ENCODE results near the gene TEKT2.

TEKT2 gene

DNA sequence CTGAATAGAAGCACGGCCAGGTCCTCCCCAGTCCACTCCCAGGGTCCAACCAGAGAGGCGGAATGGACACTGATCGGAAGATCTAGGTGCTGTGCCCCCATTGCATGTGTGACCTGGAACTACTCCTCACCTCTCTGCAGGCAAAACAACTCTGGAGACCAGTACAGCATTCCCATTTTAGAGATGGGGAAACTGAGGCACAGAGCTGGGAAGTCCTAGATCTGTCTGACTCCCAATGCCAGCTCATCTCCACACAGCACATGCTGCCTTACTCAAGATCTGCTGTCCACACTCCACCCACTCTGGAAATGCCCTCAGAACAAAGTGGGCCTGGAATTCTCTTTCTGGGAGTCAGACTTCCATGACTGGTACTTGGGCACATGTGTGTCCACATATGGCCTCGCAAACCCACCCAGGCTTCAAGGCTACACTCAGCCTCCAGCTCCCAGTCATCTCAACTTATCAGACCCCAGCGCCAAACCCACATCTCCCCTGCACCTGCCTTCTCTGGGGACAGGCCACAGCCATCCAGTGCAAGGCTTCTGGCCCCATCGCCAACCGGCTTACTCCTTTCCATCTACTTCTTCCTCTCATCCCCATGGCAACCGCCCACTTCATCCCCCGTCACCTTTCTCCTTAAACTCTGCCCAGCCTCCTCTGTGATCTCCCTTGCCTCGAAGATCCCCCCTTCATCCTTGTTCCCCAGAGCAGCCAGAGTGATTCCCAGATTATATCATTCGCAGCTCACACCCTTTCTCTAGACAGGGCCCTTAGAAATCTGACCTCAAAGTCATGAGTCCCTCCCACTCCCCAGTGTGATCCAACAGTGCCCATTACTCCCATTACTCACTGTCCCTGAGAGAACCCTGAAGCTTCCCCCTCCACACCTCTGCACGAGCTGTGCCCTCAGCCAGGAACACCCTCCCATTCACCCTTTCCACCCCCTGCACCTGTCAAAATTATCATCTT, 38.5 kb downstream of the TEKT2 start:
- Histone ChIP-seq H3K9me3 (ENCODE audit: control insufficient read depth, low read length) (no peaks in the 10 kb centered on the region), H3K4me1 (ENCODE audit: control insufficient read depth, insufficient read depth, low read length, poor library complexity, severe bottlenecking) (no peaks in the 10 kb centered on the region), H3K36me3 (ENCODE audit: control insufficient read depth, insufficient read depth, low read length) (no peaks in the 10 kb centered on the region), H3K27ac (ENCODE audit: low read depth, low read length, severe bottlenecking) (no peak overlapping the region), H3K4me3 (ENCODE audit: extremely low read depth, insufficient read depth, low read length, poor library complexity, severe bottlenecking) (no peak overlapping the region)
- 79 to 88% methylated on average over 9 to 11 of the region's 12 CpGs for WGBS, 2 experiments (ENCODE audit: insufficient coverage in 2 of 2)

DNA sequence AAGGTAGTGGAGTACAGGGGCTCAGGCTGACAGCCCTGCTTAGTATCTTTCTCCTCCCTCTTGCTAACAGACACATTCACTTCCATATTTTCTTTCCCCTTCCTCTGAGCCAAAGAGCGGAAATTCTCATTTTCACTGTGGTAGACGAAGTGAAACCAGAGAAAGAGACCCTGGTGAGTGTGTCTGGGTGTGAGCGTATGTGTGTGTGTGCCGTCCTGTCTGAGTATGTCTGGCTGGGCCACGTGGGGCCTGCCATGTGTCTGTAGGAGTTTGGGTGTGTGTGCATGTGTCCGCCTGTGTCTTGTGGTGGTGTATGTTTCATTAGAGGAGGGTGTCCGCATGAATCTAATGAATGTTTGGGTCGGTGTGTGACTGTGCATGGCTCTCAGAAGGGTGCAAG, 39.5 kb downstream of the TEKT2 start:
- WGBS, 2 experiments (ENCODE audit: insufficient coverage in 2 of 2), result 81 to 100% methylated on average over 3 to 6 of the region's 8 CpGs
- no peak overlapping the region for H3K4me3 ChIP-seq (ENCODE audit: extremely low read depth, insufficient read depth, low read length, poor library complexity, severe bottlenecking)
- H3K27ac ChIP-seq (ENCODE audit: low read depth, low read length, severe bottlenecking), result no peak overlapping the region
- no peaks in the 10 kb centered on the region for H3K36me3 ChIP-seq (ENCODE audit: control insufficient read depth, insufficient read depth, low read length)
- H3K4me1 ChIP-seq (ENCODE audit: control insufficient read depth, insufficient read depth, low read length, poor library complexity, severe bottlenecking), result no peaks in the 10 kb centered on the region
- no peaks in the 10 kb centered on the region for H3K9me3 ChIP-seq (ENCODE audit: control insufficient read depth, low read length)

DNA sequence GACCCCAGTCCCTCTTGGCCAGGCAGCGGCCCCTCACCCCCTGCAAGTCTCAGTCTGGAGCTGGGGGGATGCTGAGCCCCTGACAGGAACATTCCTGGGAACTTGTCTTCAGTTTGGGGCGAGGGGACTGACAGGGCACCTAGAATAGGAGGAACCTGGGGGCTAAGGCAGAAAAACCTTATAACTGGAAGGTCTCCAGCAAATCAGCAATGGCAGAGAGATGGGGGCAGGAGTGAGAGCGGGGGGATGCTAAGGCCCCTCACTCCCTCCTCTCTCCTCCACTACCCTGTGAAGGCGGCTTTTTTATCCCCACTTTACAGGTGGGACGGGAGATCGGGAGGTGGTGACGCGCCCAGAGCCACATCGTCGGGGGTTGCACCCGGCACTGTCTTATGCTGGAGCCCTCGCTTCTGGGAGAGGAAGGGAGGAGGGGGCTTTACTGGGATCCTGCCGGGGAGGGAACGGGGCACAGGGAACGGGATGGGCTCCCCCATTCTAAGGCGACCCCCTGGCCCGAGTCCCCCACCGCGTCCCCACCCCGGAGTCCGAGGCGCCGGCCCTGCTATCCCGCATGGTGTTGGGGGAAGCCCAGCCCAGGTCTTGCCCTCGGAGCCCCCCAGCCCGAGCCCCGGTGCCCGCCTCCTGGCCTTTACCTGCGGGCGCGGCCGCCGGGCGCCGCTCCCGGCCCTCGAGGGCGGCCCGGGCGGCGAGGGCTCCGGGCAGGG, 40.7 kb downstream of the TEKT2 start:
- Histone ChIP-seq H3K27ac (ENCODE audit: low read depth, low read length, severe bottlenecking) (no peak overlapping the region), H3K36me3 (ENCODE audit: control insufficient read depth, insufficient read depth, low read length) (no peaks in the 10 kb centered on the region), H3K9me3 (ENCODE audit: control insufficient read depth, low read length) (no peaks in the 10 kb centered on the region), H3K4me1 (ENCODE audit: control insufficient read depth, insufficient read depth, low read length, poor library complexity, severe bottlenecking) (no peaks in the 10 kb centered on the region), H3K4me3 (ENCODE audit: extremely low read depth, insufficient read depth, low read length, poor library complexity, severe bottlenecking) (no peak overlapping the region)
- WGBS, 2 experiments (ENCODE audit: insufficient coverage in 2 of 2), result 16 to 21% methylated on average over 28 to 30 of the region's 42 CpGs

DNA sequence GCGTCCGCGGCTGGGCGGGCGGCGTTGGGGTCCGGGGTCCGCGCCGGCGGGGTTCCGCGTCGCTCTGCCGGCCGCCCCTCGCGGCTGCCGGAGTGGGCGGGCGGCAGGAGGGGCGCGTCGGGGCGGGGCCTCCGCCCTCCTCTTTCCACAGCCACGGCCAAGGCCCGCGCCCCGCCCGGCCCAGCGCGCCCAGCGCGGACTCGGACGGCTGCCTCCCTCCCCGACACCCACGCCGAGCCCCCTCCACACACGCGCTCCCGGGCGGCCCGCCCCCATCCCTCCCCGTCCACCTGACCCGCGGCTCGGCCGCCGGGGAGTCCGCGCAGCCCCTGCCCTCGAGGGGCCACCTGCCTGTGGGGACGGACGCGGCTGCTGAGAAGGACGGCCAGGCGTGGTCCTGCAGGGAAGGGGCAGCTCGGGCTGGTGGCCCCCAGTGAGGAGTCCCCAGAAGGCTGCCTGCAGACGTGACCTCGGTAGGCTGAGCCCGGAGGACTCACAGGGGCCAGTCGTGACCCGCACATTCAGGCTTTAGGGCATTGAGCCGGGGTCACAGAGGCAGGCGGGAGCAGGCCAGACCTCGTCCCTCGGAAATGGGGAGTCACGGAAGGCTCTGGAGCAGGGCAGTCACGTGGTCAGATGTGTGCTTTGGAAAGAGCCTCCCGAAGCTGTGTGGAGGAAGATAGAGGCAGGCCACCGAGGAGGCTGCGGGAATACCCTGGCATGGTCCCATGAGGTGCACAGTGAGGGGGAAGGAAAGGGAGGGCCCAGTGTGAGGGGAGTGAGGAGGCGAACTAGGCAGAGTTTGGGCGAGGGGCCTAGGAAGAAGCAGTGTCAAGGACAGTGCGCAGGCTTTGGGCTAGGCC, 41.5 kb downstream of the TEKT2 start, which contains the start of gene COL8A2:
Gene COL8A2 (minus strand): TSS at position 94 of the 863 bp plus-strand sequence. CDS start 24,980 bp downstream, outside the sequence.
- Histone ChIP-seq H3K4me3 (ENCODE audit: extremely low read depth, insufficient read depth, low read length, poor library complexity, severe bottlenecking) (peak within 1 kb of the TSS; percentile 16), H3K9me3 (ENCODE audit: control insufficient read depth, low read length) (no peaks in the 10 kb centered on the region), H3K4me1 (ENCODE audit: control insufficient read depth, insufficient read depth, low read length, poor library complexity, severe bottlenecking) (no peaks in the 10 kb centered on the region), H3K27ac (ENCODE audit: low read depth, low read length, severe bottlenecking) (no peak within 1 kb of the TSS), H3K36me3 (ENCODE audit: control insufficient read depth, insufficient read depth, low read length) (no peaks in the 10 kb centered on the region)
- WGBS, 2 experiments (ENCODE audit: insufficient coverage in 2 of 2), result 28 to 49% methylated on average over 31 to 54 of the region's 77 CpGs

DNA sequence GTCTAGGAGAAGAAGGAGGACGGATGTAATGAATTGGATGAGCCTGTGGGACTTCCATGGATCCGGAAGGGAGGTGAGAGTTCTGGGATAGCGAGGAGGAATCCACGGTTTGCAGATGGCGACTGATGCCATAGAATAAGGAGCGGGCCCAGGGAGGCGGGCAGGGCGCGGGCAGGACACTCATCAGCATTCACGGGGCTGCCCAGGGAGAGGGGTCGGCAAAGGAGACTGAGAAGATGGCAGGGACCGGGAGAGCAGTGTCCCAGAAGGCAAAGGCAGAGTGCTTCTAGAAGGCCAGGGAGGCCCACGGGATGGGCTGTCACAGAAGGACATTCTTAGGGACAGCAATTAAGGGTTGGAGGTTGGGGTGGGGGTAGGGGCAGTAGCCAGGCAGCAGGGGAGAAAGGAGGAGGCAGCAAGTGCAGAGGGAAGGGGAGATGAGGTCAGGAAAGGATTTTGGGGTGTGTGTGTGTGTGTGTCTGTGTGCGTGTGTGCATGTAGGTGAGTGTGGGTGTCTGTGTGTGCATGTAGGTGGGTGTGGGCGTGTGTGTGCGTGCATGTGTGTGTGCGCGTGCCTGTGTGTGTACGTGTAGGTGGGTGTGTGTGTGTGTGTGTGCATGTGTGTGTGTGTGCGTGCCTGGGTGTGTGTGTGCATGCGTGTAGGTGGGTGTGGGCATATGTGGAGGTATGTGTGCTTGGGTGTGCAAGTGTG, 42.3 kb downstream of the TEKT2 start:
- no peaks in the 10 kb centered on the region for H3K9me3 ChIP-seq (ENCODE audit: control insufficient read depth, low read length)
- no peaks in the 10 kb centered on the region for H3K36me3 ChIP-seq (ENCODE audit: control insufficient read depth, insufficient read depth, low read length)
- WGBS, 2 experiments (ENCODE audit: insufficient coverage in 2 of 2), result 75 to 80% methylated on average over 18 to 21 of the region's 21 CpGs
- no peak overlapping the region for H3K27ac ChIP-seq (ENCODE audit: low read depth, low read length, severe bottlenecking)
- no peaks in the 10 kb centered on the region for H3K4me1 ChIP-seq (ENCODE audit: control insufficient read depth, insufficient read depth, low read length, poor library complexity, severe bottlenecking)
- no peak overlapping the region for H3K4me3 ChIP-seq (ENCODE audit: extremely low read depth, insufficient read depth, low read length, poor library complexity, severe bottlenecking)

DNA sequence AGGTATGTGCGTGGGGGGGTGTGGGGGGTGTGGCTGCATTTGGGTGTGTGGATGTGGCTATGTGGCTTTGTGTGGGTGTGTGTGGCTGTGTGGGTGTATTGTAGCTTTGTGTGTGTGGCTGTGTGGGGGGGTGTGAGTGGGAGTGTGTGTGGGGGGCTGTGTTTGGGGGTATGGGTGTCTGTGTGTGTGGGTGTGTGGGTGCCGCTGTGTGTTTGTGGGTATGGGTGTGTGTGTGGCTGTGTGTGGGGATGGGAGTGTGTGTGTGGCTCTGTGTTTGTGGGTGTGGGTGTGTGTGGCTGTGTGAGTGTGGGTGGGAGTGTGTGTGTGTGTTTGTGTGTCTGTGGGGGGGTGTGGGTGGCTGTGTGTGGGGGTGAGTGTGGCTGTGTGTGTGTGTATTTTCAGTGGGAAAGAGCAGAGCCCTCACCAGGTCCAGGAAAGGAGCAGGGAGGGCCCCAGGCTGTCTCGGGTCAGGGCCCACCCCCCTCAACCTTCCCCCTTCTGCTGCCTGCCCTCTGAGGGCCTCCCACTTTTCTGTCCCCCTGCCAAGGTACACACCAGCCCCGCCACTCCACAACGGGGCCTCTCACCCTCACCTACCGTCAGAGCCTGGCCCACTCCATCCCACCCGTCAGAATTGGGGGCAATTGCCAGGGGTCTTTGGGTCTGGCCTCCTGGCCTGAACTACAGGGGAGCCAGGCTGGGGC, 43.1 kb downstream of the TEKT2 start:
- no peaks in the 10 kb centered on the region for H3K9me3 ChIP-seq (ENCODE audit: control insufficient read depth, low read length)
- WGBS, 2 experiments (ENCODE audit: insufficient coverage in 2 of 2), result 93 to 100% methylated on average over 2 to 4 of the region's 7 CpGs

DNA sequence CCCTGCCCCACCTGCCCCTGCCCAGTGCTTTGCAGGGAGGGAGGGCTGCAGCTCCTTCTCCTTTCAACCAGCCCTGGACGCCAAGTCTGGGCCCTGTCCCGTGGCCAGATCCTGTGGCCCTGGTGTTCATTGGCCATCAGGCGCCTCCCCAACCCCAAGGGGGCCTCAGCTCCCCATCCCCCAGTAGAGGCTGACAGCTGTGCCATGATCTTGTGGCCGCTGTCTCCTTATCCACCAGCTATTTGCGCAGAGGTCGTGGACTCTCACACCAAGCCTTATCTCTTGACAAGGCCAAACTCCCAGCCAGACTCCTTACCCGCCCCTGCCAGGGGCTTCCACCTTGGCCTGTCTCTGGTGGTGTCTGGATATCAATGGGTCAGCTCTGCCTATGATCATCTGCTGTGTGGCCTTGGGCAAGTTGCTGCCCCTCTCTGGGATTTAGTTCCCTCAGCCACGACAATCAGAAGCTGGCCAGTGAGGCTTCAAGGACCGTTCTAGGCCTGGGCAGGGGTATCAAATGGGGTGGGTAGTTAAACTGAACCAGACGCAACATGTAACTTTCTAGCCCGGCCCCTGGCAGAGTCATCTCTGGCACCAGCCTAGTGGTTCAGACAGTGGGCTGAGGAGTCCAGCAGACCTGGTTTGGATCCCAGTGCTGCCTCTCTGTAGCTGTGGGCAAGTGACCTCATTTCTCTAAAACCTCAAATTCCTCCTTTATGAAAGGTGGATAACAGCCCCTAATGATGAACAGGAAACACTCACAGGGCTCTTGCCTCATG, 44.4 kb downstream of the TEKT2 start:
- no peaks in the 10 kb centered on the region for H3K4me1 ChIP-seq (ENCODE audit: control insufficient read depth, insufficient read depth, low read length, poor library complexity, severe bottlenecking)
- no peak overlapping the region for H3K4me3 ChIP-seq (ENCODE audit: extremely low read depth, insufficient read depth, low read length, poor library complexity, severe bottlenecking)
- H3K36me3 ChIP-seq (ENCODE audit: control insufficient read depth, insufficient read depth, low read length), result no peaks in the 10 kb centered on the region
- no peak overlapping the region for H3K27ac ChIP-seq (ENCODE audit: low read depth, low read length, severe bottlenecking)
- WGBS, 2 experiments (ENCODE audit: insufficient coverage in 2 of 2), result 87 to 93% methylated on average over 10 of the region's 11 CpGs
- H3K9me3 ChIP-seq (ENCODE audit: control insufficient read depth, low read length), result no peaks in the 10 kb centered on the region

More for the DNA sequence above, 43.1 kb downstream of the TEKT2 start:
- Histone ChIP-seq H3K36me3 (ENCODE audit: control insufficient read depth, insufficient read depth, low read length) (no peaks in the 10 kb centered on the region), H3K27ac (ENCODE audit: low read depth, low read length, severe bottlenecking) (no peak overlapping the region), H3K4me1 (ENCODE audit: control insufficient read depth, insufficient read depth, low read length, poor library complexity, severe bottlenecking) (no peaks in the 10 kb centered on the region), H3K4me3 (ENCODE audit: extremely low read depth, insufficient read depth, low read length, poor library complexity, severe bottlenecking) (no peak overlapping the region)

DNA sequence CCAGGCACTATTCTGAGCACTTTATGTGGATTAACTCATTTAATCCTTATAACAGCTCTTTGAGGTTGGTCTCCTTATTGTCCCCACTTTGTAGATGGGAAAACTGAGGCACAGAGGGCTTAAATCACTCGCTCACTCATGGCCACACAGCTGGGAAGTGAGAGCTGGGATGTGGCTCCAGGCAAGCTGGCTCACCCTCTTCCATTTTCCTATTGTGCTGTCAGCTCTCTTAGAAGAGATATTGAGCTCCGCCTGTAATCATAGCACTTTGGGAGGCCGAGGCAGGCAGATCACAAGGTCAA, 45.0 kb downstream of the TEKT2 start:
- no peaks in the 10 kb centered on the region for H3K36me3 ChIP-seq (ENCODE audit: control insufficient read depth, insufficient read depth, low read length)
- H3K9me3 ChIP-seq (ENCODE audit: control insufficient read depth, low read length), result no peaks in the 10 kb centered on the region
- WGBS, 2 experiments (ENCODE audit: insufficient coverage in 2 of 2), result 91 to 93% methylated on average over 3 of the region's 3 CpGs
- no peak overlapping the region for H3K27ac ChIP-seq (ENCODE audit: low read depth, low read length, severe bottlenecking)
- no peak overlapping the region for H3K4me3 ChIP-seq (ENCODE audit: extremely low read depth, insufficient read depth, low read length, poor library complexity, severe bottlenecking)
- H3K4me1 ChIP-seq (ENCODE audit: control insufficient read depth, insufficient read depth, low read length, poor library complexity, severe bottlenecking), result peaks cover 5% of the 10 kb centered on the region

DNA sequence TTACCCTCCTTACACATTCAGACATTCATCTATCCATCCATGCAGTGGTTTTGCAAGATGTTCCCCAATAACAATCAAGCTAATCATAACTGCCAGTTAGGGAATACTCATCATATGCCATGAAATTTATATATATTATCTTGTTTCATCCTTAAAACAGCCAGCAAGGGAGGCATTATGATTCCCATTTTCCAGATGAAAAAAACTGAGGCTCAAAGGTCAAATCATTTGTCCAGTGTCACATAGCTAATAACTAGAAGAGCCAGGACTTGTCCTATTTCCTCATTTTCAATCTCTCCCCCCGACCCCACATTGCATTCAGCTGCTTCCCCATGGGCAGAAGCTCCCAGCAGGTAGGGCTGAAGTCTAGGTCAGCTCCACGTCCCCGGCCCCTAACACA, 48.1 kb downstream of the TEKT2 start:
- Histone ChIP-seq H3K9me3 (ENCODE audit: control insufficient read depth, low read length) (no peaks in the 10 kb centered on the region), H3K4me3 (ENCODE audit: extremely low read depth, insufficient read depth, low read length, poor library complexity, severe bottlenecking) (no peak overlapping the region), H3K36me3 (ENCODE audit: control insufficient read depth, insufficient read depth, low read length) (peaks cover 12% of the 10 kb centered on the region), H3K27ac (ENCODE audit: low read depth, low read length, severe bottlenecking) (no peak overlapping the region), H3K4me1 (ENCODE audit: control insufficient read depth, insufficient read depth, low read length, poor library complexity, severe bottlenecking) (peaks cover 30% of the 10 kb centered on the region)
- WGBS, 2 experiments (ENCODE audit: insufficient coverage in 2 of 2), result 89 to 93% methylated on average over 3 of the region's 3 CpGs
